Panc1 (cell line): ENCODE measurements around the gene TRMT61B. TPM values are rescaled to one million over a fixed set of nuclear protein-coding genes. Genes with fewer than 3 reads are reported as not detected.

Source experiments
- ATAC-seq: fragments of 200-7000 bp; cut with Tn5 transposase; 2 replicates; pipeline ENCODE4 v1.9.1; 2020; ENCODE audit warnings: mild to moderate bottlenecking, moderate library complexity
- BruUV-seq: library from RNA; stranded (reverse); fragments of 400-500 nt; replicated peaks from 2 replicates; lab custom pipeline; 2021; lab: Mats Ljungman, UMichigan
- CTCF ChIA-PET: fragments of 300-600 bp; sonication (Branson Sonifier 250); formaldehyde crosslinking; loops from one replicate; lab custom pipeline; 2022; ENCODE audit warnings: antibody characterized with exemption; lab: Charles Lee
- POLR2A ChIA-PET: fragments of 300-600 bp; sonication (Branson Sonifier 250); formaldehyde crosslinking; loops from one replicate; lab custom pipeline; 2022; ENCODE audit warnings: antibody characterized with exemption; lab: Charles Lee
- DNase-seq: peaks from one replicate; pipeline ENCODE4 v3.0.0-alpha.2; 2010; ENCODE audit warnings: low read depth, low spot score
- H3K27ac ChIP-seq: 2 replicates; pipeline ENCODE4 v1.5.1; 2011; ENCODE audit warnings: mild to moderate bottlenecking, low read length, inconsistent platforms
- H3K27me3 ChIP-seq: fragments of 200-500 bp; sonication (Bioruptor generic); 2 replicates; pipeline ENCODE4 v1.6.0; 2014; ENCODE audit warnings: low read length, inconsistent platforms; ENCODE audit not compliant: control insufficient read depth, insufficient read depth
- H3K36me3 ChIP-seq: fragments of 200-500 bp; sonication (Bioruptor generic); 2 replicates; pipeline ENCODE4 v1.5.1; 2014; ENCODE audit warnings: inconsistent platforms, mild to moderate bottlenecking, low read length, moderate library complexity; ENCODE audit not compliant: control insufficient read depth, insufficient read depth
- H3K4me1 ChIP-seq: 2 replicates; pipeline ENCODE4 v1.5.1; 2011; ENCODE audit warnings: inconsistent platforms, mild to moderate bottlenecking, low read length, moderate library complexity; ENCODE audit not compliant: control insufficient read depth, insufficient read depth
- H3K4me3 ChIP-seq, 2 experiments: 2 replicates each; pipeline ENCODE4 v1.5.1; 2011 to 2012; ENCODE audit warnings: low read depth in 2 of 2, low read length in 2 of 2, mild to moderate bottlenecking in 2 of 2, inconsistent platforms in 1 of 2, moderate library complexity in 1 of 2
- H3K9me3 ChIP-seq: fragments of 200-500 bp; sonication (Bioruptor generic); 2 replicates; pipeline ENCODE4 v1.5.1; 2014; ENCODE audit warnings: low read depth, mild to moderate bottlenecking, inconsistent platforms, low read length, moderate library complexity; ENCODE audit not compliant: control insufficient read depth, insufficient read depth
- POLR2AphosphoS5 ChIP-seq: IDR thresholded peaks from 2 replicates; pipeline ENCODE4 v1.6.1; 2012; ENCODE audit warnings: mild to moderate bottlenecking, low read depth, low read length, moderate library complexity
- REST ChIP-seq, 2 experiments: IDR thresholded peaks; 2 replicates each; pipeline ENCODE4 v1.6.1; 2011 to 2012; ENCODE audit warnings: low read depth in 2 of 2, control low read depth in 1 of 2, low read length in 1 of 2, mild to moderate bottlenecking in 1 of 2, moderate library complexity in 1 of 2; ENCODE audit not compliant: insufficient read depth in 1 of 2
- SIN3A ChIP-seq: IDR thresholded peaks from 2 replicates; pipeline ENCODE4 v1.6.1; 2012; ENCODE audit warnings: low read depth, mild to moderate bottlenecking, low read length, moderate library complexity, borderline replicate concordance; ENCODE audit not compliant: insufficient read depth
- TCF7L2 ChIP-seq: IDR thresholded peaks from 2 replicates; pipeline ENCODE4 v1.6.1; 2011; ENCODE audit warnings: mild to moderate bottlenecking, low read depth, low read length, inconsistent platforms
- in situ Hi-C: cut with HindIII; loops from 2 replicates; pipeline ENCODE4 v1.10.0; 2016; ENCODE audit warnings: low sequenced_read_pairs, low pct_unique_long_range_greater_than_20kb
- intact Hi-C: fragments of 100-400 bp; cut with micrococcal nuclease; formaldehyde crosslinking; loops from one replicate; pipeline ENCODE4 v1.10.0; 2022; ENCODE audit not compliant: unreplicated experiment
- total RNA-seq: library from RNA; stranded (reverse); gene quantifications from one replicate; pipeline ENCODE4 v1.2.1, GENCODE V29; 2021; ENCODE audit not compliant: unreplicated experiment
- TF ChIP-seq, protein P1 (sequence below): fragments of 450-650 bp; IDR thresholded peaks from 2 replicates; pipeline ENCODE4 v1.5.1; 2017; ENCODE audit warnings: mild to moderate bottlenecking

Gene TRMT61B
- total RNA-seq, 1 experiment from 2014 or later: 14.3 TPM

GRCh38 chr2:28905533-28905932 is 35.4 kb upstream of the TRMT61B start:
- POLR2A ChIA-PET: interaction anchor here (0.7 kb wide), 1 partner anchor 35 kb away, joined by 4 read pairs; no protein-coding TSS in a partner anchor
- peaks cover 2% of the 10 kb centered on the region; the same call in 1 of the 2 replicates for H3K4me1 ChIP-seq
- no peak for TF ChIP-seq SIN3A
- no peak for TF ChIP-seq REST (IDR thresholded peaks at IDR 0.05; ENCODE audit: insufficient read depth in 1 of 2, low read depth in 2 of 2, low read length in 1 of 2)
- TF ChIP-seq POLR2AphosphoS5: no peak
- no peak for TF ChIP-seq TCF7L2
- TF ChIP-seq, protein P1, sequence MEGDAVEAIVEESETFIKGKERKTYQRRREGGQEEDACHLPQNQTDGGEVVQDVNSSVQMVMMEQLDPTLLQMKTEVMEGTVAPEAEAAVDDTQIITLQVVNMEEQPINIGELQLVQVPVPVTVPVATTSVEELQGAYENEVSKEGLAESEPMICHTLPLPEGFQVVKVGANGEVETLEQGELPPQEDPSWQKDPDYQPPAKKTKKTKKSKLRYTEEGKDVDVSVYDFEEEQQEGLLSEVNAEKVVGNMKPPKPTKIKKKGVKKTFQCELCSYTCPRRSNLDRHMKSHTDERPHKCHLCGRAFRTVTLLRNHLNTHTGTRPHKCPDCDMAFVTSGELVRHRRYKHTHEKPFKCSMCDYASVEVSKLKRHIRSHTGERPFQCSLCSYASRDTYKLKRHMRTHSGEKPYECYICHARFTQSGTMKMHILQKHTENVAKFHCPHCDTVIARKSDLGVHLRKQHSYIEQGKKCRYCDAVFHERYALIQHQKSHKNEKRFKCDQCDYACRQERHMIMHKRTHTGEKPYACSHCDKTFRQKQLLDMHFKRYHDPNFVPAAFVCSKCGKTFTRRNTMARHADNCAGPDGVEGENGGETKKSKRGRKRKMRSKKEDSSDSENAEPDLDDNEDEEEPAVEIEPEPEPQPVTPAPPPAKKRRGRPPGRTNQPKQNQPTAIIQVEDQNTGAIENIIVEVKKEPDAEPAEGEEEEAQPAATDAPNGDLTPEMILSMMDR: no peak
- ATAC-seq (no peak), DNase-seq (no peak)
- H3K9me3 ChIP-seq: no peaks in the 10 kb centered on the region
- no peak overlapping the region for H3K27ac ChIP-seq
- H3K27me3 ChIP-seq: no peaks in the 10 kb centered on the region
- no TSS peak for BruUV-seq
- in situ Hi-C loops: no loop called here
- H3K4me3 ChIP-seq: no peak overlapping the region
- H3K36me3 ChIP-seq: peaks cover 50% of the 10 kb centered on the region
- intact Hi-C loops: no loop called here
- CTCF ChIA-PET: no interaction called here

DNA sequence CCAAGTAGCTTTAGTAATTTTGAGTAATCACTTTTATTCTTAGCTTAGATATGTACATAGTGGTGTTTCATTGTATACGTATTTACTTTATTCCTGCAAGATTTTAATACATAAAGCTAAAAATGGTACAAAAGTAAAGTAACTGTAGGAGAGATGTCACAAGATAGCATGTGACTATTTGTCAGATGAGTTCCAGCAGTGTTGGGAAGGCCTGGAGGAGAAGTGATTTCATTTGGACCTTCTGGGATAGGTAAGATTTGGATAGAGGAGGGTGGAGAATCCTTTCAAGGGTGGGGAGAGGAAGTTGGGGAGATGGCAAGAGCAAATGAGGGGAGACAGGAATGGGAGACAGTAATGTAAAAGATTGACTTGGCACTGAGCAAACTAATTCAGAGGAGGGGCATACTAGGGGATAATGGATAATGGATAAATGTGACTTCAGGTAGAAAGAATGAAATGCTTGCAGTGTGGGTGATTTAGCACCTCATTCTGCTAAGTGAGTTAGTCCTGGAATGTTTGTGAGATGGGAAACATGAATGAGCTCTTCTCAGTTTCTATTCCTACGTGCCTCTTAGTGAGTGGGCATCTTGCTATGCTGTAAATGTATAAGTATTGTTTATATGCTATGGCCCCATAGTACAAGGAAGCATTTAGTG is 34.8 kb upstream of the TRMT61B start:
- H3K27ac ChIP-seq: no peak overlapping the region
- peaks cover 4% of the 10 kb centered on the region; the same call in 1 of the 2 replicates for H3K4me1 ChIP-seq
- DNase-seq: no peak
- CTCF ChIA-PET: no interaction called here
- no peak for ATAC-seq
- in situ Hi-C loops: no loop called here
- no peak overlapping the region for H3K4me3 ChIP-seq
- no peaks in the 10 kb centered on the region for H3K9me3 ChIP-seq
- no peaks in the 10 kb centered on the region for H3K27me3 ChIP-seq
- POLR2A ChIA-PET: no interaction called here
- TSS peak; percentile 33 for BruUV-seq
- TF ChIP-seq, protein P1: no peak
- TF ChIP-seq REST (IDR thresholded peaks at IDR 0.05; ENCODE audit: insufficient read depth in 1 of 2, low read depth in 2 of 2, low read length in 1 of 2) (no peak), POLR2AphosphoS5 (no peak), TCF7L2 (no peak), SIN3A (no peak)
- H3K36me3 ChIP-seq: peaks cover 47% of the 10 kb centered on the region
- intact Hi-C loops: no loop called here
